Hematopoietic multipotent progenitor cell treated with erythropoietin and hydrocortisone succinate and interleukin-3 and kit ligand, for 17 days (in vitro differentiated cells): ENCODE results near the gene SLC6A19.
A peak's percentile ranks its signal among the peaks of the same experiment; 100 is the strongest.

ENCODE experiments used
- DNase-seq: peaks from one replicate; pipeline ENCODE4 v3.0.0-alpha.2; 2015; ENCODE audit warnings: low spot score

Gene SLC6A19

DNA sequence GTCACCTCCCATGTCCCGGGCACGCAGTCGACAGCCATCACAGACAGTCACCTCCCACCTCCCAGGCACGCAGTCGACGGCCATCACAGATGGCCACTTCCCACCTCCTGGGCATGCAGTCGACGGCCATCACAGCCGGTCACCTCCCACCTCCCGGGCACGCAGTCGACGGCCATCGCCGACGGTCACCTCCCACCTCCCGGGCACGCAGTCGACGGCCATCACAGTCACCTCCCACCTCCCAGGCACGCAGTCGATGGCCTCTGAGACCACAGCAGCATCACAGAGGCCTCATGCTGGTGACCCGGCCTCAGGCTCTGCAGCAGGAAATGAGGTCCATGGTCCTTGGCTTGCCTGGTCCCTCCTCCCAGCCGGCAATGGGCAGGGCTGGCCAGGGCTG is 5.5 kb upstream of the SLC6A19 start:
- no peak for DNase-seq

DNA sequence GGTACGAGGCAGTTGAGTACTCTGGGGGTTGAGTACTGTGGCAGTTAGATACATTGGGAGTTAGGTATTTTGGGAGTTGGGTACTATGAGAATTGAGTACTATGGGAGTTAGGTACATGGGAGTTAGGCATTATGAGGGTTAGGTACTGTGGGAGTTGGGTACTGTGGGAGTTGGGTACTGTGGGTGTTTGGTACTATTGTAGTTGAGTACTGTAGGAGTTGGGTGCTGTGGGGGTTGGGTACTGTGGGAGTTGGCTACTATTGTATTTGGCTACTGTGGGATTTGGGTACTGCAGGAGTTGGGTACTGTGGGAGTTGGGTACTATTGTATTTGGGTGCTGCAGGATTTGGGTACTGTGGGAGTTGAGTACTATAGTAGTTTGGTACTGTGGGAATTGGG is 4.8 kb upstream of the SLC6A19 start:
- DNase-seq, result no peak

DNA sequence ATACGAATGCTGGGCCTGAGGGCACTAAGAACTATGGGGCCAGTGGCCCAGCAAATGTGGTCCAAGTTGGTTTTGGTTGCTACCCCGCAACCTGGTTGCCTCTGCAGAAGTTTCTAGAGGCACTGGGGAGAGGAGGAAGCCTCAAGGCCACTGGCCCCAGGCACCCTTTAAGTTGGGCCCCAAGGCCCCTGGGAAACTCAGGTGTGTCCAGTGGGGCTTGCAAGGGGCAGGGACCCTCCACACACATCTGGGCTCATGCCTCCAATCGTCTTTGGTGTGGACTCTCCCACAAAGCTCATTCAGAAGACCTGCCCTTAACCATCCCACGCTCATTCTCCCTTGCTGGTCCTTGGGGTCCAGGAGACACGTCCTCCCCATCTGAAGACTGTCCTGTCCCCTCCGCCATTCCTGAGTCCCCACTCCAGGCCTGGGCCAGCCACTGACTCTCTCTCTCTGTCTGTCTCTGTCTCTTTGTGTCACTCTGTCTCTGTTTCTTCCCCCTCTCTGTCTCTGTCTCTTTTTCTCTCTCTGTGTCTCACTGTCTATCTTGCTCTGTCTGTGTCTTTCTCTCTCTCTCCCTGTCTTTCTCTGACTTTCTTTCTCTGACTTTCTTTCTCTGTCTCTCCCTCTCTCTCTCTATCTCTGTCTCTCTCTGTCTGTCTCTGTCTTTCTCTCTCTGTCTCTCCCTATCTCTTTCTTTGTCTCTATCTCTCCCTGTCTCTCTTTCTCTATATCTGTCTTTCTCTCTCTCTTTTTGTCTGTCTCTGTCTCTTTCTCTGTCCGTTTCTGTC is 3.3 kb upstream of the SLC6A19 start:
- no peak for DNase-seq

GRCh38 chr5:1199340-1199648 is 2.1 kb upstream of the SLC6A19 start:
- no peak for DNase-seq

DNA sequence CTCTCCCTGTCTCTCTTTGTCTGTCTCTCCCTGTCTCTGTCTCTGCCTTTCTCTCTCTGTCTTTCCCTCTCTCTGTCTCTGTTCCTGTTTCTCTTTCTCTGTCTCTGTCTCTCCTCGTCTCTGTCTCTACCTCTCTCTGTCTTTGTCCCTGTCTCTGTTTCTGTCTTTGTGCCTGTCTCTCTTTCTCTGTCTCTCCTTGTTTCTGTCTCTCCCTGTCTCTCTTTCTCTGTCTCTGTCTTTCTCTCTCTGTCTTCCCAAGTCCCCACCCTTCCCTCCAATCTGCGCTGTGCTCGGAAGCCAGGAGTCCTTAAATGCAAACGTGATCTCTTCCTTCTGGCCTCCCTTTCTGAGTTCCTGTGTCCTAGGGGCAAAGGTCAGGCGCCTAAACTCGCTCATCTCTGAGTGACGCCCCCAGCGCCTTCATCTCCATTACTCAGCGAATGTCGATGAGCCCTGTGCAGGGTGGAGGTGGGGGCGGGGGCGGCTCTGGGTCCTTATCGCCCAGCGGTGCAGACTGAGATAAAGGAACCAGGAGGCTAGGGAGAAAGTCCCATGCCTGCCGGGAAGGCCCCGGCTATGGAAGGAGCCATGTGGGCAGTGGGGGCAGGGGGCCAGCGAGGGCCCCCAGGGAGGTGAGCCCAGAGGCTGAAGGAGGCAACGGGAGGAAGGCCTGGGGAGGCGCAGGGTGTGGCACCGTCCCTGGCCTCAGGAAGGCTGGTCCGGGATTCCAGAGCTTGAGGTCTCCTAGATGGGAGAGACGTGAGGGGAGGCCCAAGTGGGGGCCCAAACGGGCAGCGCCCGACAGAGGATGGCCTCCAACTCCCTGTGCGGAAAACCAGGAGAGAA is 1.5 kb upstream of the SLC6A19 start:
- DNase-seq, result peak; percentile 55

DNA sequence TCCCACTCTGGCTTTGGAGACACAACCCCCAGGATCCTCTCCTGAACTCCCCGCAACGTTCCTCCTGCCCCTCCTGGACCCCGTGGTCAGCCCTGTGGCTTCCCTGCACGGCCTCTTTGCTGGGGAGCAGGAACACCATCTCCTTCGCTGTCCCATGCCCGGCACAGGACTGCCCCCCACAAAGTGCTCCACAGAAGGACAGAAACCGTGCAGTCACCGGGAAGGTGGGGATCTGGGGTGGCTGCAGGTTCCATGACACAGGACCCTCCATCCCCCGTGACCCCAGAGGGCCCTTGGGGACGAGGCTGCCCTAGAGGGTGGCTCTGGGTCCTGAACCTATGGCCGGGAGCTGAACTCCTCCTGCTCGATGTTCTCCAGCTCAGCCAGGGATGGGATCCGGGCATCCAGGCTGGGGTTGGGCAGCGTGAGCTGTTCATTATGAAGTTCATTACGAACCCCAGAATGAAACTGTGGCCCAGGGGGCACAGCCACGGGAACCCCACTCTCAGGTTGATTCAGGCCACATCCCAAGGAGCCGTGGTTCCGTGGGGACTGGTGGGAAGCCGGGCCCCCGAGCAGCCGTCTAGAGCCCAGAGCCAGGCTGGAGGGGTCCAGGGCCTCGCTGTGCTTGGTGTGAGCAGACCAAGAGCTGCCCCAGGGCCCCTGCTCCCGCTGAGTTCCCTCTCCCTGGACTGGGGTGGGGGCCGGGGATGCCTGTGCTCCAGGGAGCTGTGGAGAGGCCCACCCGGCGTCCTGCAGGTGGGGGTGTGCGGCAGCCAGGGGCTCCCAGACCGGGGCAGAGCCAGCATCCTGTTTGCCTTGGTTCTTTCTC is 684 bp upstream of the SLC6A19 start:
- DNase-seq, result no peak

DNA sequence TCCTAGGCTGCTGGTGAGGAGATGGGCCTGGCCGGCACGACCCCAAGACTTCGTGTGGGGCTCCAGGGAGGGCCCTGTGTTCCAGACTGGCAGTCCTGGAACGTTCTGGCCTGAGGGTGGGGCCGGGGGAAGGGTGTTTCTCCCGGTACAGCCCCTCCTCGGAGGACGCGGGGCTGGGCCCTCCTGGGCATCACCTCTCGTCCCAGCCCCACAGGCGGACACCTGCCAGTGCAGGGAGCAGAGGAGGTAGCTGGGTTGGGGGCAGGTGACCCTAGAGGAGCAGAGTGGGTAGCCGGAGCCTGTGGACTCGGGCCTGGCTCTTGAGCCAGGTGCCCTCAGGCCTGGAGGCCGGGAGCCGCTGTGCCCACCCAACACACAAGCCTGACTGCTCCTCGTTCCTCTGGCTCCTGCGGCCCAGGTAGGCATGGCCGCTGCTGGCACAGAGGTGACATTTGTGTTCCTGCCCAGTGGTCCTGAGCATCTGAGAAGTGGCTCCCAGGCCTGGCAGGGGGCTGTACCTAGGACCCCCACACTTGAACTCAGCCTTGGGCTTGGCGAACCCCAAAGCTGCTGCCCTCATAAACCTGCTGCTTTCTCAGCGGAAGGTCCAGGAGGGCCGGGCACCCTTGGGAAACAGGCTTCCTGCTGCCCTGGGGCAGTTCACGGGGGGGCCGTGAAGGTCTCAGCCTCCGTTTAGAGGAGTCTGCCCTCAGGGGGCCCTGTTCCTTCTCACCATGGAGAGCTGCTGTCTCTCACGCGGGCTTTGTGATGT is 817 bp downstream of the SLC6A19 start:
- DNase-seq, result no peak

DNA sequence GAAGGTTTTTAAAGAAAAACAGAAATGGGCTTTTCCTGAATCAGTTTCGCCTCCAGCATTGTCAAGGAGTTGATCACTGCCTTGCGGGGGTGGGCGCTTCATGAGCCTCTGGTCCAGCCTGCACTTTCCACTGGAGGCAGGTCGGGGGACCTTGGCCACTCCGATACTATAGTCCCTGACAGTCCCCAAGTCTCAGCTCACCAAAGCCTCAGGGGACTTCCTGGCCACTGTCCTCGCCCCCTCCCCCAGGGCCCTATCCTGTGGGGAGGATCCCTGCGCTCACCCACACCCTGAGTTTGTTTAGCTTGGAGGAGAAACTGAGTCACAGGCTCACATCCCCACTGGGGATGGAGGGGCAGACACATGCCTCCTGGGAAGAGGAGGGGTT is 1.4 kb downstream of the SLC6A19 start:
- DNase-seq, result no peak

GRCh38 chr5:1203311-1203967 is 2.0 kb downstream of the SLC6A19 start:
- no peak for DNase-seq

- DNase-seq, result no peak
These were observed 2.7 kb downstream of the SLC6A19 start for GRCh38 chr5:1203968-1204692.

- DNase-seq, result no peak
These were observed 3.4 kb downstream of the SLC6A19 start for GRCh38 chr5:1204693-1205242.

- DNase-seq, result no peak
These were observed 4.1 kb downstream of the SLC6A19 start for GRCh38 chr5:1205255-1206180.

- DNase-seq, result no peak
These were observed 5.4 kb downstream of the SLC6A19 start for GRCh38 chr5:1206521-1207412.

GRCh38 chr5:1207555-1207954 is 6.2 kb downstream of the SLC6A19 start:
- no peak for DNase-seq

- DNase-seq, result no peak
These were observed 6.9 kb downstream of the SLC6A19 start for GRCh38 chr5:1208221-1208742.

DNA sequence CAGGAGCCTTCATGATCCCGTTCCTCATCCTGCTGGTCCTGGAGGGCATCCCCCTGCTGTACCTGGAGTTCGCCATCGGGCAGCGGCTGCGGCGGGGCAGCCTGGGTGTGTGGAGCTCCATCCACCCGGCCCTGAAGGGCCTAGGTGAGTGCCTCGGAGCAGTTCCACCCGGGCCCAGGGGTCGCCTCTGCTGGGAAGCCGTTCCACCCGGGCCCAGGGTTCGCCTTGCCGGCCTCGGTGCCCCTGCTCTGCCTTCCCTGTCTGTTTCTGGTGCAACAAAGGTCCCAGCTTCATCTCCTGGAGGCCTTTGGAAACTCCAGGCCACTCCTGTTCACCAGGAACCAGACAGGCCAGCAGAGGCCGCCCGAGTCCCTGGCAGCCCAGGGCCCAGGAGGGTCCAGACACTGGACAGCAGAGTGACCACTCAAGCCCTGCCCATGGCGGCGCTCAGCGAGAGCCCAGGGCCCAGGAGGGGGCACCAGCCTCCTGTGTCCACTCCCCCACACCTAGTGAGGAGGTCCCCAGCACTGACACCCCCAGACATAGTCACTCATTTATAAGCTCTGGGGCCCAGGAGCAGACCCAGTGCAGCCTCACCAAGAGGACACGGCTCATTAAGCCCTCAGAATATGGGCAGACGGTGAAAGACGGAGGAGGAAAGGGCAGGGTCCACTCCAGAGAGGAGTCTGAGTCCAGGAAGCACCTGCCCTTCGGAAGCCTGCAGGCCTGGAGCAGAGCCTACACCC is 7.5 kb downstream of the SLC6A19 start:
- DNase-seq, result no peak

GRCh38 chr5:1209489-1209852 is 8.1 kb downstream of the SLC6A19 start:
- DNase-seq, result no peak
